ENCODE measurements around the gene TBC1D8B.

The TBC1D8B gene

DNA sequence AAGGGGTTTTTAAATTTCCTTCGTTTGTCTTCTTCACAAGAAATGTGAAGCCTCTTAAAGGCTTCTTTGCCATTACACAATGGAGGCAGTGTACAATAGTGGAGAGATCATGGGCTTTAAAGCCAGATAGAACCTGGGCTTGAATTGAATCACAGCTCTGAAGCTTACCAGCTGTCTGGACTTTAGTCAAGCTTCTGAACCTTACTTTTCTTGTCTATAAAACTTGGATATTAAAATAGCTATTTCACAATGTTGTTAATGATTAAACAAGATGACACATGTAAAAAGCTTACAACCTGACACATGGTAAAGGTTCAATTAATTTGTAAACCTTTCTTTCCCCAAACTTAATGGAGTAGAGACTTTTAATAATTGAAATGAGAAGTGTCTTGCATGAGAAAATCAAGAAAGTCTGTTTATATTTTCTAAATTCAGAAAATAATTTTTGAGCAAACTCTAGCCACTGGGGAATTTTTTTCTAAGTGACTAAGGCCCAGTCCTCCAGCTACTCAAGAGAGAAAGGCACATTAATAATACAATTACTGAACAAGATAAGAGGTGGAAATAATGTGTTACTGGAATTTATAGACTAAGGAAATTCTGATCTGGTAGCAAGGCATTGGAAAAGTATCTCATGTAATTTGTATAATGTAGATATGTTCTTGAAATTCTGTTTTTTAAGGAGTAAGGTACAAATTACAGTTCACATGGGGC lies 21.7 kb upstream of the TBC1D8B start:
- H3K27me3 ChIP-seq (ENCODE audit: control insufficient read depth, low read length) = no peaks in the 10 kb centered on the region
- TF ChIP-seq, protein P1, sequence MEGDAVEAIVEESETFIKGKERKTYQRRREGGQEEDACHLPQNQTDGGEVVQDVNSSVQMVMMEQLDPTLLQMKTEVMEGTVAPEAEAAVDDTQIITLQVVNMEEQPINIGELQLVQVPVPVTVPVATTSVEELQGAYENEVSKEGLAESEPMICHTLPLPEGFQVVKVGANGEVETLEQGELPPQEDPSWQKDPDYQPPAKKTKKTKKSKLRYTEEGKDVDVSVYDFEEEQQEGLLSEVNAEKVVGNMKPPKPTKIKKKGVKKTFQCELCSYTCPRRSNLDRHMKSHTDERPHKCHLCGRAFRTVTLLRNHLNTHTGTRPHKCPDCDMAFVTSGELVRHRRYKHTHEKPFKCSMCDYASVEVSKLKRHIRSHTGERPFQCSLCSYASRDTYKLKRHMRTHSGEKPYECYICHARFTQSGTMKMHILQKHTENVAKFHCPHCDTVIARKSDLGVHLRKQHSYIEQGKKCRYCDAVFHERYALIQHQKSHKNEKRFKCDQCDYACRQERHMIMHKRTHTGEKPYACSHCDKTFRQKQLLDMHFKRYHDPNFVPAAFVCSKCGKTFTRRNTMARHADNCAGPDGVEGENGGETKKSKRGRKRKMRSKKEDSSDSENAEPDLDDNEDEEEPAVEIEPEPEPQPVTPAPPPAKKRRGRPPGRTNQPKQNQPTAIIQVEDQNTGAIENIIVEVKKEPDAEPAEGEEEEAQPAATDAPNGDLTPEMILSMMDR (IDR thresholded peaks at IDR 0.05; ENCODE audit: low read depth, low read length, poor library complexity, severe bottlenecking) = no peak
- no peak for TF ChIP-seq EZH2phosphoT487 (IDR thresholded peaks at IDR 0.05; ENCODE audit: borderline replicate concordance, low read length)
- no peaks in the 10 kb centered on the region for H3K9me3 ChIP-seq (ENCODE audit: control insufficient read depth, insufficient read depth, low read length)
- no peaks in the 10 kb centered on the region for H3K4me1 ChIP-seq (ENCODE audit: control insufficient read depth, low read length)
- no peaks in the 10 kb centered on the region for H3K36me3 ChIP-seq (ENCODE audit: control insufficient read depth, low read length)
- H3K4me3 ChIP-seq (ENCODE audit: low read length) = no peak overlapping the region
- H3K27ac ChIP-seq (ENCODE audit: low read depth, low read length) = no peak overlapping the region
- H4K20me1 ChIP-seq (ENCODE audit: control insufficient read depth, insufficient read depth, low read depth, low read length) = no peaks in the 10 kb centered on the region
- H3K79me2 ChIP-seq (ENCODE audit: control insufficient read depth, low read length) = no peaks in the 10 kb centered on the region
- no peak overlapping the region for H3K4me2 ChIP-seq (ENCODE audit: low read length)
- H3K9me2 ChIP-seq (replicated peaks; ENCODE audit: control insufficient read depth, low read length) = no peaks in the 10 kb centered on the region
- no peaks in the 10 kb centered on the region for H3F3A ChIP-seq (ENCODE audit: control insufficient read depth, insufficient read depth)

- Histone ChIP-seq H4K20me1 (ENCODE audit: control insufficient read depth, insufficient read depth, low read depth, low read length) (no peaks in the 10 kb centered on the region), H3K27ac (ENCODE audit: low read depth, low read length) (no peak overlapping the region), H3K4me2 (ENCODE audit: low read length) (no peak overlapping the region), H3K4me3 (ENCODE audit: low read length) (no peak overlapping the region), H3K36me3 (ENCODE audit: control insufficient read depth, low read length) (no peaks in the 10 kb centered on the region), H3K9me2 (replicated peaks; ENCODE audit: control insufficient read depth, low read length) (no peaks in the 10 kb centered on the region), H3K4me1 (ENCODE audit: control insufficient read depth, low read length) (no peaks in the 10 kb centered on the region), H3K27me3 (ENCODE audit: control insufficient read depth, low read length) (no peaks in the 10 kb centered on the region), H3K79me2 (ENCODE audit: control insufficient read depth, low read length) (no peaks in the 10 kb centered on the region), H3F3A (ENCODE audit: control insufficient read depth, insufficient read depth) (no peaks in the 10 kb centered on the region), H3K9me3 (ENCODE audit: control insufficient read depth, insufficient read depth, low read length) (no peaks in the 10 kb centered on the region)
- no peak for TF ChIP-seq EZH2phosphoT487 (IDR thresholded peaks at IDR 0.05; ENCODE audit: borderline replicate concordance, low read length)
- TF ChIP-seq, protein P1 (IDR thresholded peaks at IDR 0.05; ENCODE audit: low read depth, low read length, poor library complexity, severe bottlenecking) = no peak
Measured at GRCh38 chrX:106783716-106784115, 18.8 kb upstream of the TBC1D8B start.

DNA sequence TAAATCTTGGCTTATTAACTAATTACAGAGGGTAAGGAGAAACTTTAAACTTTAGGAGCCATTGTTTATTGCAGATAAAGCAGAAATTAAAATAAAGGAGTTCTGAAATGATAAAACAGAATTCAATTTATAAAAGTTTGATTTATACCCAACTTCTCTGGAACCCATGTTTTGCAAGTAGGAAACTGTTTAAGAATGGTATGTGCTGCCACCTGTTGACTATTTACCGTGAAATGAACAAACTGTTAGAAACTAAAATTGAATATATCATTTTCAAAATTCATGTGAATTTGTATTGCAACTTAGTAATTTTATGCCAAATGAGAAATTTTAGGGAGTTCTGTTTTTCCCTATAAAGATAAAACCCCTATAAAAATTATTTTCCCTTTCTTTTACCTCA lies 11.0 kb upstream of the TBC1D8B start:
- Histone ChIP-seq H3K4me1 (ENCODE audit: control insufficient read depth, low read length) (no peaks in the 10 kb centered on the region), H3F3A (ENCODE audit: control insufficient read depth, insufficient read depth) (no peaks in the 10 kb centered on the region), H3K36me3 (ENCODE audit: control insufficient read depth, low read length) (no peaks in the 10 kb centered on the region), H3K9me2 (replicated peaks; ENCODE audit: control insufficient read depth, low read length) (no peaks in the 10 kb centered on the region), H3K27me3 (ENCODE audit: control insufficient read depth, low read length) (no peaks in the 10 kb centered on the region), H3K4me3 (ENCODE audit: low read length) (no peak overlapping the region), H3K4me2 (ENCODE audit: low read length) (no peak overlapping the region), H4K20me1 (ENCODE audit: control insufficient read depth, insufficient read depth, low read depth, low read length) (no peaks in the 10 kb centered on the region), H3K79me2 (ENCODE audit: control insufficient read depth, low read length) (no peaks in the 10 kb centered on the region), H3K27ac (ENCODE audit: low read depth, low read length) (no peak overlapping the region), H3K9me3 (ENCODE audit: control insufficient read depth, insufficient read depth, low read length) (no peaks in the 10 kb centered on the region)
- no peak for TF ChIP-seq EZH2phosphoT487 (IDR thresholded peaks at IDR 0.05; ENCODE audit: borderline replicate concordance, low read length)
- TF ChIP-seq, protein P1 (IDR thresholded peaks at IDR 0.05; ENCODE audit: low read depth, low read length, poor library complexity, severe bottlenecking) = peak; percentile 44
